HEK293T (cell line): Measurements from ENCODE around the gene SYAP1.

ENCODE experiments used
- ARNT ChIP-seq: fragments of 450-650 bp; IDR thresholded peaks from 2 replicates; pipeline ENCODE4 v1.6.1; 2017; ENCODE audit warnings: mild to moderate bottlenecking
- BHLHE40 ChIP-seq: fragments of 450-650 bp; IDR thresholded peaks from 2 replicates; pipeline ENCODE4 v1.6.1; 2016; ENCODE audit warnings: mild to moderate bottlenecking, moderate library complexity, borderline replicate concordance
- CTBP1 ChIP-seq: fragments of 450-650 bp; IDR thresholded peaks from 2 replicates; pipeline ENCODE4 v1.6.1; 2016; ENCODE audit warnings: borderline replicate concordance
- FOXA1 ChIP-seq: fragments of 450-650 bp; IDR thresholded peaks from 2 replicates; pipeline ENCODE4 v1.6.1; 2016; ENCODE audit warnings: mild to moderate bottlenecking
- FOXM1 ChIP-seq: fragments of 450-650 bp; IDR thresholded peaks from 2 replicates; pipeline ENCODE4 v1.6.1; 2017; ENCODE audit warnings: mild to moderate bottlenecking, borderline replicate concordance
- HDGF ChIP-seq: fragments of 450-650 bp; IDR thresholded peaks from 2 replicates; pipeline ENCODE4 v1.6.1; 2017; ENCODE audit warnings: antibody characterized with exemption, borderline replicate concordance
- L3MBTL2 ChIP-seq: fragments of 450-650 bp; conservative IDR thresholded peaks from 2 replicates; pipeline ENCODE4 v1.6.1; 2016; ENCODE audit warnings: mild to moderate bottlenecking
- LEF1 ChIP-seq: fragments of 450-650 bp; IDR thresholded peaks from 2 replicates; pipeline ENCODE4 v1.6.1; 2017; ENCODE audit warnings: mild to moderate bottlenecking, borderline replicate concordance
- NFRKB ChIP-seq: fragments of 450-650 bp; IDR thresholded peaks from 2 replicates; pipeline ENCODE4 v1.6.1; 2016; ENCODE audit warnings: mild to moderate bottlenecking, moderate library complexity
- TARDBP ChIP-seq: fragments of 450-650 bp; IDR thresholded peaks from 2 replicates; pipeline ENCODE4 v1.6.1; 2016
- ZNF384 ChIP-seq: fragments of 450-650 bp; IDR thresholded peaks from 2 replicates; pipeline ENCODE4 v1.6.1; 2016
- TF ChIP-seq, protein P1 (sequence below): fragments of 450-650 bp; IDR thresholded peaks from 2 replicates; pipeline ENCODE4 v1.6.1; 2016

DNA sequence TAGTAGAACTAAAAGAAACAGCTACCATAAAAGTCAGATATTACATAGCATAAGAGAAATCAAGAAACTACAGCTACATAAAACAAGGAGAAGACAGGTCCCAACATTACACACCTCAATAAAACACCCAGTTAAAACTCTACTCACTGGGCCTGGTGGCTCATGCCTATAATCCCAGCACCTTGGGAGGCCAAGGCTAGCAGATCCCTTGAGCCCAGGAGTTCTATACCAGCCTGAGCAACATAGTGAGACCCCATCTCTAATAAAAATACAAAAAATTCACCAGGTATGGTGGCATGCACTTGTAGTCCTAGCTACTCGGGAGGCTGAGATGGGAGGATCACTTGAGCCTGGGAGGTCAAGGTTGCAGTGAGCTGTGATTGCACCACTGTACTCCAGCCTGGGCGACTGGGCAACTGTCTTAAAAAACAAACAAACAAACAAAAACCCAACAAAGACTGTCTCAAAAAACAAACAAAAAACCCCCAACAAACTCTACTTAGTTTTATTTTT lies 51.6 kb downstream of the SYAP1 start:
- TF ChIP-seq TARDBP (no peak), BHLHE40 (no peak), FOXA1 (no peak), HDGF (no peak), NFRKB (no peak), ZNF384 (no peak), LEF1 (no peak), FOXM1 (no peak), CTBP1 (no peak), ARNT (no peak), L3MBTL2 (no peak)
- TF ChIP-seq, protein P1, sequence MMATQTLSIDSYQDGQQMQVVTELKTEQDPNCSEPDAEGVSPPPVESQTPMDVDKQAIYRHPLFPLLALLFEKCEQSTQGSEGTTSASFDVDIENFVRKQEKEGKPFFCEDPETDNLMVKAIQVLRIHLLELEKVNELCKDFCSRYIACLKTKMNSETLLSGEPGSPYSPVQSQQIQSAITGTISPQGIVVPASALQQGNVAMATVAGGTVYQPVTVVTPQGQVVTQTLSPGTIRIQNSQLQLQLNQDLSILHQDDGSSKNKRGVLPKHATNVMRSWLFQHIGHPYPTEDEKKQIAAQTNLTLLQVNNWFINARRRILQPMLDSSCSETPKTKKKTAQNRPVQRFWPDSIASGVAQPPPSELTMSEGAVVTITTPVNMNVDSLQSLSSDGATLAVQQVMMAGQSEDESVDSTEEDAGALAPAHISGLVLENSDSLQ = no peak
